NB4 (cell line): ENCODE results near the gene AGAP1.

Experiments
- CTCF ChIP-seq: IDR thresholded peaks from one replicate; pipeline ENCODE4 v1.5.1; 2012; ENCODE audit warnings: low read depth, low read length
- POLR2A ChIP-seq: IDR thresholded peaks from 2 replicates; pipeline ENCODE4 v1.6.1; 2011; ENCODE audit warnings: mild to moderate bottlenecking; ENCODE audit not compliant: insufficient read length; ENCODE audit errors: extremely low read depth

- TF ChIP-seq CTCF, result no peak
- TF ChIP-seq POLR2A, result no peak
These were observed 599.3 kb downstream of the AGAP1 start for GRCh38 chr2:236093134-236093533.
